Fibroblast of villous mesenchyme (primary cell): ENCODE measurements around the gene ALG11. TPM values are rescaled to one million over a fixed set of nuclear protein-coding genes. Genes with fewer than 3 reads are reported as not detected.

ENCODE experiments used
- DNase-seq: peaks from one replicate; pipeline ENCODE4 v3.0.0-alpha.2; 2010; ENCODE audit warnings: low read depth
- H3K4me3 ChIP-seq: 2 replicates; pipeline ENCODE4 v1.5.1; 2011; ENCODE audit warnings: low read depth, mild to moderate bottlenecking, low read length
- CTCF ChIP-seq: IDR thresholded peaks from 2 replicates; pipeline ENCODE4 v1.5.1; 2012; ENCODE audit warnings: low read depth, mild to moderate bottlenecking, low read length; ENCODE audit not compliant: insufficient read depth
- total RNA-seq: library from RNA; depleted of rRNA; stranded (reverse); fragments of >200 nt; gene quantifications from 2 replicates; pipeline ENCODE4 v1.2.3, GENCODE V29; 2012

Gene ALG11
- total RNA-seq, 1 donor: 26.3 TPM

GRCh38 chr13:52004511-52005170, 7.6 kb upstream of the ALG11 start:
- TF ChIP-seq CTCF: no peak
- no peak for DNase-seq
- H3K4me3 ChIP-seq: no peak overlapping the region

GRCh38 chr13:52005841-52006522, 6.2 kb upstream of the ALG11 start:
- H3K4me3 ChIP-seq: no peak overlapping the region
- DNase-seq: no peak
- no peak for TF ChIP-seq CTCF

- no peak for TF ChIP-seq CTCF
- DNase-seq: no peak
Measured at GRCh38 chr13:52006523-52007245, 5.5 kb upstream of the ALG11 start.

GRCh38 chr13:52009946-52010345, 2.3 kb upstream of the ALG11 start:
- DNase-seq: no peak
- H3K4me3 ChIP-seq: no peak overlapping the region
- TF ChIP-seq CTCF: no peak

More at GRCh38 chr13:52006523-52007245, 5.5 kb upstream of the ALG11 start:
- H3K4me3 ChIP-seq: no peak overlapping the region

GRCh38 chr13:52010890-52011631, 1.1 kb upstream of the ALG11 start, which contains the start of gene ATP7B:
Gene ATP7B, minus strand, starts transcription at chr13:52011450. Its CDS starts 113 bp downstream, at chr13:52011337.
- H3K4me3 ChIP-seq: peak within 1 kb of the TSS; percentile 96
- peak; percentile 24 for DNase-seq
- no peak for TF ChIP-seq CTCF

- TF ChIP-seq CTCF: no peak
- H3K4me3 ChIP-seq: peak overlapping the region; percentile 96
- no peak for DNase-seq
Measured at GRCh38 chr13:52012512-52012836, 276 bp downstream of the ALG11 start.
